ENCODE measurements around the gene TIFAB. TPM values are rescaled to one million over a fixed set of nuclear protein-coding genes. Genes with fewer than 3 reads are reported as not detected.

Gene TIFAB
- total RNA-seq, 4 donors from 2014 or later = not detected

DNA sequence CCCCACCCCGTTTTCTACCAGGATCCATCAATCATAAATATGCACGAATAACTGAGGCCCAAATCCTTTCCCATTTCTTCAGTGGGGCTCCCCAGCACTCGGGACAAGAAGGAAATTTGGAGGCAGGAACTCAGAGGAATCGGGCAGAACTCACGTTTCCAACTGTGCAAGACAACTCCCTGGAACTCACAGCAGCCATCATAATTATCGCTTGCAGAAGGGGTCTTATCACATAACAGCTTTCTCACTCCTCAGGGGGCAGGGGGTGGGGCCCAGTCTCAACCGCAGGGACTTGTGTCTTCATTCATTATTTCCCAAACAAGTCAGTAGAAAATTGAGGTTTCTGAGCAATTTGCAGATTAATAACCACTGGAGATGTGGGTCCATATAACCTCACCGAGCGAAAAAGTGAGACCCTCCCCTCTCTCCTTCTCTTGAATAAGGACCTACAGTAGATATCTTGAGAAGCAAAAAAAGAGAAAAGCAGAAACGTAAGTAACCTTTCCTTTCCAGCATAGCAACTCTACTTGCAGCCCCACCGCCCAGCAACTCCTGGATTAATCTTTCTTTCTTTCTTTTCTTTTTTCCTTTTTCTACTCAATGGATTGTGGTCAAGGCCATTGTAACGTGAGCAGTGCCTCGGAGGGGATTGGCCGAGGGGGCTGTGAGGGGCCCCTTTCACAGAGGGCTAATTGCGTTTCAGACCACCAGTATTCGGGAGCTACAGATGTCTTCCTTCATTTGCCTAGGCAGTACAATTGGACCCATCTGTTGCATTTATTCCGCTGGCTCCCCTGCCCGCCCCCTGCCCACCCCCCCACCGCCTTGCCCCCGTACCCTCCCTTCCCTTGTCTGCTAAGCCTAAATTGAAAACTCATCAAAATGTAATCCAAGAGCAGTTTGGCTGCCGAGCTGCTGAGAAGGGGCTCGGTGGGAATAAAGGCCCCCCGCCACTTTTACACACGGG lies 24.7 kb upstream of the TIFAB start:
- Histone ChIP-seq H3K4me1 (no peaks in the 10 kb centered on the region), H3K27ac (no peak overlapping the region), H3K4me3 (replicated peaks in 1 of 3) (no peak overlapping the region), H3K9me3 (no peaks in the 10 kb centered on the region), H3K36me3 (no peaks in the 10 kb centered on the region), H3K27me3 (peaks cover 56% of the 10 kb centered on the region)
- no peak for DNase-seq
- no peak for TF ChIP-seq POLR2A (IDR thresholded peaks at IDR 0.05)
- TF ChIP-seq, protein P1, sequence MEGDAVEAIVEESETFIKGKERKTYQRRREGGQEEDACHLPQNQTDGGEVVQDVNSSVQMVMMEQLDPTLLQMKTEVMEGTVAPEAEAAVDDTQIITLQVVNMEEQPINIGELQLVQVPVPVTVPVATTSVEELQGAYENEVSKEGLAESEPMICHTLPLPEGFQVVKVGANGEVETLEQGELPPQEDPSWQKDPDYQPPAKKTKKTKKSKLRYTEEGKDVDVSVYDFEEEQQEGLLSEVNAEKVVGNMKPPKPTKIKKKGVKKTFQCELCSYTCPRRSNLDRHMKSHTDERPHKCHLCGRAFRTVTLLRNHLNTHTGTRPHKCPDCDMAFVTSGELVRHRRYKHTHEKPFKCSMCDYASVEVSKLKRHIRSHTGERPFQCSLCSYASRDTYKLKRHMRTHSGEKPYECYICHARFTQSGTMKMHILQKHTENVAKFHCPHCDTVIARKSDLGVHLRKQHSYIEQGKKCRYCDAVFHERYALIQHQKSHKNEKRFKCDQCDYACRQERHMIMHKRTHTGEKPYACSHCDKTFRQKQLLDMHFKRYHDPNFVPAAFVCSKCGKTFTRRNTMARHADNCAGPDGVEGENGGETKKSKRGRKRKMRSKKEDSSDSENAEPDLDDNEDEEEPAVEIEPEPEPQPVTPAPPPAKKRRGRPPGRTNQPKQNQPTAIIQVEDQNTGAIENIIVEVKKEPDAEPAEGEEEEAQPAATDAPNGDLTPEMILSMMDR (IDR thresholded peaks at IDR 0.05) = no peak
- intact Hi-C loops (cut with DNase I) = no loop called here
- 22% methylated on average over 23 to 24 of the region's 24 CpGs for WGBS, 2 donors

GRCh38 chr5:135473956-135474670 lies 22.0 kb upstream of the TIFAB start:
- no peaks in the 10 kb centered on the region for H3K4me1 ChIP-seq
- H3K27ac ChIP-seq = no peak overlapping the region
- H3K4me3 ChIP-seq (replicated peaks in 1 of 3) = no peak overlapping the region
- no peaks in the 10 kb centered on the region for H3K9me3 ChIP-seq
- no peak for DNase-seq
- no peak for TF ChIP-seq POLR2A (IDR thresholded peaks at IDR 0.05)
- TF ChIP-seq, protein P1 (IDR thresholded peaks at IDR 0.05) = no peak
- no peaks in the 10 kb centered on the region for H3K36me3 ChIP-seq
- WGBS, 2 donors = 68 to 78% methylated on average over 12 of the region's 12 CpGs
- intact Hi-C loops (cut with DNase I) = no loop called here
- peaks cover 43% of the 10 kb centered on the region for H3K27me3 ChIP-seq

DNA sequence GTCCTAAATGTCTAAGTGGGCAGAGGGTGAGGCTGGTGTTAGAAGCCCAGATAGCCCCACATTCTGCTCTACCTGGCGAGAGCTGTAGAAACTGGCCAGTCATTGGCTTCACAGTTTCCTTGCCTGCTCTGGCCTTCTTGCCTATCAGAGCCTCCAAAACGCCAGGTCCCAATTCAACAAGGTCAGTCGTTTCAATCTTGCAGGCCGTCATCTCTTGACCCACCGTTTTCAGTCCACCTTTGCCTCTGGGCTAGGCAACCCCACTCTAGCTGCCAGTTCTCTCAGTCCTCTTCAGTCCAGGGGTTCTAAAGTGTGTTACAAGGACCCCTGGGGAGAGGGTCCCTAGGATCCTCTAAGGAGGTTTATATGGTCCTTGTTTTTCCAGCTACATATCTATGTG lies 20.0 kb upstream of the TIFAB start:
- no peaks in the 10 kb centered on the region for H3K9me3 ChIP-seq
- TF ChIP-seq, protein P1 (IDR thresholded peaks at IDR 0.05) = no peak
- no peak for TF ChIP-seq POLR2A (IDR thresholded peaks at IDR 0.05)
- 75 to 78% methylated on average over 5 of the region's 5 CpGs for WGBS, 2 donors
- no peak overlapping the region for H3K27ac ChIP-seq
- no peaks in the 10 kb centered on the region for H3K4me1 ChIP-seq
- peaks cover 35% of the 10 kb centered on the region for H3K27me3 ChIP-seq
- H3K36me3 ChIP-seq = no peaks in the 10 kb centered on the region
- no peak for DNase-seq
- no peak overlapping the region for H3K4me3 ChIP-seq (replicated peaks in 1 of 3)
- intact Hi-C loops (cut with DNase I) = no loop called here

- no peak overlapping the region for H3K27ac ChIP-seq
- DNase-seq = no peak
- H3K9me3 ChIP-seq = no peaks in the 10 kb centered on the region
- peaks cover 35% of the 10 kb centered on the region for H3K27me3 ChIP-seq
- no peaks in the 10 kb centered on the region for H3K36me3 ChIP-seq
- WGBS, 2 donors = 73 to 82% methylated on average over 4 of the region's 4 CpGs
- intact Hi-C loops (cut with DNase I) = no loop called here
- H3K4me3 ChIP-seq (replicated peaks in 1 of 3) = no peak overlapping the region
- TF ChIP-seq POLR2A (IDR thresholded peaks at IDR 0.05) = no peak
- TF ChIP-seq, protein P1 (IDR thresholded peaks at IDR 0.05) = no peak
- H3K4me1 ChIP-seq = peaks cover 0 to under 1% of the 10 kb centered on the region in 2 donors
Measured at GRCh38 chr5:135471726-135472125, 19.6 kb upstream of the TIFAB start.

Measured in thyroid gland (tissue), 4 donors.